HL-60 (cell line): ENCODE measurements around the gene MSLN.
A peak's percentile ranks its signal among the peaks of the same experiment; 100 is the strongest.

Source experiments
- DNase-seq, 2 experiments: peaks; one replicate each; pipeline ENCODE4 v3.0.0-alpha.2; 2010 to 2020; ENCODE audit warnings: low read depth in 1 of 2, low spot score in 1 of 2
- H3K27ac ChIP-seq: fragments of 250-450 bp; sonication (Bioruptor Pico); replicated peaks from 2 replicates; pipeline ENCODE4 v1.5.1; 2020; ENCODE audit warnings: mild to moderate bottlenecking, moderate library complexity
- H3K27me3 ChIP-seq: fragments of 250-450 bp; sonication (Bioruptor Pico); 2 replicates; pipeline ENCODE4 v1.5.1; 2021; ENCODE audit warnings: mild to moderate bottlenecking, moderate library complexity; ENCODE audit not compliant: insufficient read depth, poor library complexity, severe bottlenecking
- H3K4me3 ChIP-seq: replicated peaks from 2 replicates; pipeline ENCODE4 v1.5.1; 2011; ENCODE audit warnings: mild to moderate bottlenecking, control low read depth, low read length; ENCODE audit not compliant: insufficient read depth
- GABPA ChIP-seq: IDR thresholded peaks from 2 replicates; pipeline ENCODE4 v1.6.1; 2012; ENCODE audit warnings: low read depth
- POLR2AphosphoS5 ChIP-seq: IDR thresholded peaks from 2 replicates; pipeline ENCODE4 v1.6.1; 2012; ENCODE audit warnings: low read depth
- SPI1 ChIP-seq: IDR thresholded peaks from 2 replicates; pipeline ENCODE4 v1.6.1; 2012; ENCODE audit warnings: low read depth, mild to moderate bottlenecking, borderline replicate concordance
- TF ChIP-seq, protein P1 (sequence below): IDR thresholded peaks from one replicate; pipeline ENCODE4 v1.5.1; 2011; ENCODE audit warnings: low read length, control low read depth, inconsistent platforms; ENCODE audit not compliant: insufficient read depth
- TF ChIP-seq, protein P2 (sequence below): IDR thresholded peaks from 2 replicates; pipeline ENCODE4 v1.6.1; 2012; ENCODE audit warnings: low read depth; ENCODE audit not compliant: insufficient replicate concordance

Gene MSLN

DNA sequence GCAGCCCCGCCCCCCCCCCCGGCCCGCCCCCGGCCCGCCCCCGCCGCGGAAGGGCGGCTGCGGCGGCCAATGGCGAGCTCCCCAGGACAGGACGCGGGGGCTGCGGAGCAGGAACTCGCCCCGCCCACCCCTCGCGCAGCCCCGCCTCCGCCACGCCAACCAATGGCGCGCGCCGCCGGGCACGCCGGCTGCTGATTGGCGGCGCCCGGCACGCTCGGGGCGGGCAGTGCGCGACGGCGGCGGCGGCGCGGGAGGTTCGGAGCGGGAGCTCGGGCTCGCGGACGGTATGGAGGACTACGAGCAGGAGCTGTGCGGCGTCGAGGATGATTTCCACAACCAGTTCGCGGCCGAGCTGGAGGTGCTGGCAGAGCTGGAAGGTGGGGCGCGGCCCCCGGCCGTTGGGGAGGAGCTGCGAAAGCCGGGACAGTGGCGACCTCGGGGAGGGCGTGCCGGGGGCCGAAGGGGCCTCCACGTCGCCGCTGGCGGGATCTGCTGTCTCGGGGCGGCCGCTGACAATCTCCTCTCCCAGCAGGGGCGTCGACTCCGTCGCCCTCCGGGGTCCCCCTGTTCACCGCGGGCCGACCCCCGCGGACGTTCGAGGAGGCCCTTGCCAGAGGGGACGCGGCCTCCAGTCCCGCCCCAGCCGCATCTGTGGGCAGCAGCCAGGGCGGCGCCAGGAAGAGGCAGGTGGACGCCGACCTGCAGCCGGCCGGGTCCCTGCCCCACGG lies 28.0 kb downstream of the MSLN start, which contains the start of gene CHTF18:
Gene CHTF18 (plus strand): TSS at position 222 of the 728 bp plus-strand sequence. CDS start 65 bp downstream, at position 287.
- DNase-seq = peak; percentile 83 to 87
- peak within 1 kb of the TSS; percentile 84 for H3K27ac ChIP-seq
- no peak for TF ChIP-seq GABPA
- no peak for TF ChIP-seq POLR2AphosphoS5
- TF ChIP-seq, protein P1, sequence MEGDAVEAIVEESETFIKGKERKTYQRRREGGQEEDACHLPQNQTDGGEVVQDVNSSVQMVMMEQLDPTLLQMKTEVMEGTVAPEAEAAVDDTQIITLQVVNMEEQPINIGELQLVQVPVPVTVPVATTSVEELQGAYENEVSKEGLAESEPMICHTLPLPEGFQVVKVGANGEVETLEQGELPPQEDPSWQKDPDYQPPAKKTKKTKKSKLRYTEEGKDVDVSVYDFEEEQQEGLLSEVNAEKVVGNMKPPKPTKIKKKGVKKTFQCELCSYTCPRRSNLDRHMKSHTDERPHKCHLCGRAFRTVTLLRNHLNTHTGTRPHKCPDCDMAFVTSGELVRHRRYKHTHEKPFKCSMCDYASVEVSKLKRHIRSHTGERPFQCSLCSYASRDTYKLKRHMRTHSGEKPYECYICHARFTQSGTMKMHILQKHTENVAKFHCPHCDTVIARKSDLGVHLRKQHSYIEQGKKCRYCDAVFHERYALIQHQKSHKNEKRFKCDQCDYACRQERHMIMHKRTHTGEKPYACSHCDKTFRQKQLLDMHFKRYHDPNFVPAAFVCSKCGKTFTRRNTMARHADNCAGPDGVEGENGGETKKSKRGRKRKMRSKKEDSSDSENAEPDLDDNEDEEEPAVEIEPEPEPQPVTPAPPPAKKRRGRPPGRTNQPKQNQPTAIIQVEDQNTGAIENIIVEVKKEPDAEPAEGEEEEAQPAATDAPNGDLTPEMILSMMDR = no peak
- TF ChIP-seq, protein P2, sequence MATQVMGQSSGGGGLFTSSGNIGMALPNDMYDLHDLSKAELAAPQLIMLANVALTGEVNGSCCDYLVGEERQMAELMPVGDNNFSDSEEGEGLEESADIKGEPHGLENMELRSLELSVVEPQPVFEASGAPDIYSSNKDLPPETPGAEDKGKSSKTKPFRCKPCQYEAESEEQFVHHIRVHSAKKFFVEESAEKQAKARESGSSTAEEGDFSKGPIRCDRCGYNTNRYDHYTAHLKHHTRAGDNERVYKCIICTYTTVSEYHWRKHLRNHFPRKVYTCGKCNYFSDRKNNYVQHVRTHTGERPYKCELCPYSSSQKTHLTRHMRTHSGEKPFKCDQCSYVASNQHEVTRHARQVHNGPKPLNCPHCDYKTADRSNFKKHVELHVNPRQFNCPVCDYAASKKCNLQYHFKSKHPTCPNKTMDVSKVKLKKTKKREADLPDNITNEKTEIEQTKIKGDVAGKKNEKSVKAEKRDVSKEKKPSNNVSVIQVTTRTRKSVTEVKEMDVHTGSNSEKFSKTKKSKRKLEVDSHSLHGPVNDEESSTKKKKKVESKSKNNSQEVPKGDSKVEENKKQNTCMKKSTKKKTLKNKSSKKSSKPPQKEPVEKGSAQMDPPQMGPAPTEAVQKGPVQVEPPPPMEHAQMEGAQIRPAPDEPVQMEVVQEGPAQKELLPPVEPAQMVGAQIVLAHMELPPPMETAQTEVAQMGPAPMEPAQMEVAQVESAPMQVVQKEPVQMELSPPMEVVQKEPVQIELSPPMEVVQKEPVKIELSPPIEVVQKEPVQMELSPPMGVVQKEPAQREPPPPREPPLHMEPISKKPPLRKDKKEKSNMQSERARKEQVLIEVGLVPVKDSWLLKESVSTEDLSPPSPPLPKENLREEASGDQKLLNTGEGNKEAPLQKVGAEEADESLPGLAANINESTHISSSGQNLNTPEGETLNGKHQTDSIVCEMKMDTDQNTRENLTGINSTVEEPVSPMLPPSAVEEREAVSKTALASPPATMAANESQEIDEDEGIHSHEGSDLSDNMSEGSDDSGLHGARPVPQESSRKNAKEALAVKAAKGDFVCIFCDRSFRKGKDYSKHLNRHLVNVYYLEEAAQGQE = no peak
- TF ChIP-seq SPI1 = no peak
- H3K27me3 ChIP-seq = no peaks in the 10 kb centered on the region
- peak within 1 kb of the TSS; percentile 98 for H3K4me3 ChIP-seq

GRCh38 chr16:789191-789850 lies 28.8 kb downstream of the MSLN start:
- peak overlapping the region; percentile 84 for H3K27ac ChIP-seq
- no peak for DNase-seq
- H3K4me3 ChIP-seq = peak overlapping the region; percentile 98
- TF ChIP-seq, protein P1 = no peak
- TF ChIP-seq, protein P2 = no peak
- no peak for TF ChIP-seq SPI1
- TF ChIP-seq GABPA = no peak
- no peak for TF ChIP-seq POLR2AphosphoS5
- H3K27me3 ChIP-seq = no peaks in the 10 kb centered on the region

GRCh38 chr16:790086-790485 lies 29.6 kb downstream of the MSLN start:
- Histone ChIP-seq H3K27me3 (no peaks in the 10 kb centered on the region), H3K27ac (no peak overlapping the region), H3K4me3 (no peak overlapping the region)
- TF ChIP-seq POLR2AphosphoS5 = no peak
- TF ChIP-seq, protein P2 = no peak
- TF ChIP-seq SPI1 = no peak
- no peak for TF ChIP-seq GABPA
- TF ChIP-seq, protein P1 = no peak
- no peak for DNase-seq
